Activated CD4-positive, CD25-positive, alpha-beta regulatory T cell treated with anti-CD3 and anti-CD28 coated beads, Interleukin-2, amount 50 U/mL, for 16 hours (primary cell): ENCODE results near the gene SRGAP1.
"Not testable (repeated sequence)": the region's sequence is repeated elsewhere in the genome, so short reads cannot be mapped to it uniquely, and the experiment has no call there.

ENCODE experiments used
- DNase-seq: peaks from one replicate; pipeline ENCODE4 v3.0.0-alpha.2; 2020; ENCODE audit warnings: low read depth, low spot score

The SRGAP1 gene

GRCh38 chr12:64085154-64085553 lies 240.7 kb downstream of the SRGAP1 start:
- DNase-seq: no peak

DNA sequence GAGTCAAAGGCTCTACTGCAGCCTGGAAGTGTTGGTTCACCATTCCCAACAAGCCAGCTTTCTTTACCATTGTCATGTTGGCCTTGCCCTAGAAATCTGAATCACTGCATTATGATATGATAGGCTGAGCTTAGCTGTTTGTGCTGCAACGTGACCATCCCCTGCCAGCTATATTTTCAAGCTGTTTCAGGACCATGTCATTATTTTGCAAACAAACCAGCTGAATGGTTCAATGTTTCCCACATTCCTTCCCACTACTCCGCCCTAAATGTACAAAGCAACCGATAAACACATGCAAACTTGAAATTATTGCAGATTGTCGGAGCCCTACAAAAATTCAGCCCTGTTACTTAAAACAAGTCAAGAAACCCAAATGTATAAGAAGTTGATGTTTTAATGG lies 241.5 kb downstream of the SRGAP1 start:
- DNase-seq: no peak

DNA sequence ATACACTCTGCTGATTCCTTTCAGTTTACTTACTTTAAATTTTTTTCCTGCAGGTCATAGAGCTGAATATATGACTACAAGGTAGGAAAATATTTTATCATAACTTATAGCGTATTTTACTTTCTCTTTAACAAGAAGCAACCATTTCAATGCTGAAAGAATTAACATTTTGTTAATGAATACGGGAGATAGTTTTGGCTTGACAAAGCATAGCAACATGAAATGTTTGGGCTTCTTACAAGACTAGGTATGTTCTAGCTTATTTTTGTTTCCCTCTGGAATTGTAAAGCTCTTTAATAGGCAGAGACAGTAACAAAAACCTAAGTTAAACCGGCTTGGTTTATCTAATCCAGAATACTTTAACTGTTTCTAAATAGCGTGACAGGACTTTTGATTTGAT lies 242.4 kb downstream of the SRGAP1 start:
- DNase-seq: no peak

GRCh38 chr12:64087761-64088160 lies 243.3 kb downstream of the SRGAP1 start:
- DNase-seq: no peak

GRCh38 chr12:64088431-64089349 lies 244.2 kb downstream of the SRGAP1 start:
- no peak for DNase-seq

GRCh38 chr12:64090047-64090446 lies 245.5 kb downstream of the SRGAP1 start:
- no peak for DNase-seq

GRCh38 chr12:64091186-64091585 lies 246.7 kb downstream of the SRGAP1 start:
- DNase-seq: no peak

DNA sequence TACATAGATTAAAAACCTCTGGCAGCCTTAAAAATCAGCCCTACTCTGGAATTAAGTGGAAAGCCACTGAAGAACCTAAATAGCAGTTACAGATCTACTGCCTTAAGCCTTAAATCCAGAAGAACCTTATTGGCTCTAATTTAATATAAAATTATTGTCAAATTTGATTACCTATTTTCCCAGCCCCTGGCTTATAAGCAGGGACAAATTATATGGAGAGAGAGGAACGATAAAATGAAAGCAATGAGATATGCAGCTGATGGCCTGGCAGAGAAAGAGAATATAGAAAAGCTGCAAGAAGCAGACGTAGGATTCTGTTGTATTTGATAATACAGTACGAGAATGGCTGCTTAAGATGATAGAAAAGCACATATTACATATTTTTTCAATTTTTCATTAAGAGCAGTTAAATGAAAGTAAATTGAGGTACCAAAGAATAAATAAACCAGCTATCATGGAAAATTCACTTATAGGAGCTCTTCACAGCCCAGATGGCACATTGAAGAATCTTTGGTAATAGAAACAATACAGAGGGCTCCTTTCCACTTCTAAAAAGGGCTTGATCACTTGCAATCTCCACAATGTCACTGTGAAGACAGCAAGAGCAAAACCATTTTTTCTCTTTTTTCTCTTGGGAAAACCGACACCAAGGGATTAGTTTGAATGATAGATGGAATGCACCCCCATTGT lies 248.2 kb downstream of the SRGAP1 start:
- no peak for DNase-seq

DNA sequence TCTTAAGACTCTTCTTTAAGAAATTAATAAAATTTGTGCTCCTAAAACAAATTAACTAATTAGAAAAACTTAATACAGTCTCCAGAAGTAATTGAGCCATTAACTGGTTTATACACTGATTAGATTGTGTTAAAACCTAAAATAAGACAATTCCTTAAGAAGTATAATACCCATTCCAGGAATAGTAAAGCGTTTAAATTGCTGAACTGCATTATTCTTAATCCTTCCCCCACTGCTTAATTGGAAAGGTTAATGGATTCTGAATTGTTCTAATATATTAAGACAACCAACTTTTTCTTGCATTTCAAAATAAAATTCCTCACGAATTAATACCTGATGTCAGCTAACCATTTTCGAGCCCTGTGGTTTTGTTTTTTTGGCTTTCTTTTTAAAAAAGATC lies 249.2 kb downstream of the SRGAP1 start:
- DNase-seq: no peak

DNA sequence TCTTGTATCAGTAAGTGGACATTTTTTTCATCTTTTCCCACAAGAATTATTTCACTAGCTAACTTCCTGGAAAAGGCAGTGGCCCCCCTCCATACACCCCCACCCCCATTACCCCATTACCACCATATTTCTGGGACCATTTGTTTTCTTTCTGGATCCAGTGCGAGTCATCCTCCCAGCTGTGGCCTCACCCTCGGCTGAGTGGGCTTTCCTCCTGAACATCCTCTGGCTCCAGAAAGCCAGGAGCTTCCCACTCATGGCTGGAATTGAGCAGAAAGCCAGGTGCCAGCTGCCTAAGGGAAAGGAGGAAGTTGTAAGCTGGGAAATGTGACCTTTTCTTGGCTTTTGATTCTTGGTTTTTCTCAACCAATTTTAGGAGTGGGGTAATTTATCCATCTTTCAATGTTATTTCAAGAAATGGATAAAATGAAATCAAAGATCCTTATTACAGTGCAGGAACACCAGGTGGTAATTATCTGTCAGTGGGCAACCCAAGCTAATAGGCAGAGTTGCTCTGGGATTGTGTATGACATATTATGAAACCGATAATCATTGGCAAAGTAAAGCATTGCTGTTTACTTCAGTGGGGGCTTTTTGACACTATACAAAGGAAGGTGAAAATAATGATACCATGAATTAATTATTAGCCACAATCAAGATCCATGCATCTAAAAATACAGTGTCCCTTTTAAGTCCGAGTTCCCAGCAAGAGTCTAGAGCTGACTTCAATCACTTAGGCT lies 253.0 kb downstream of the SRGAP1 start:
- no peak for DNase-seq

- DNase-seq: no peak
These were observed 254.3 kb downstream of the SRGAP1 start for GRCh38 chr12:64098709-64099354.

DNA sequence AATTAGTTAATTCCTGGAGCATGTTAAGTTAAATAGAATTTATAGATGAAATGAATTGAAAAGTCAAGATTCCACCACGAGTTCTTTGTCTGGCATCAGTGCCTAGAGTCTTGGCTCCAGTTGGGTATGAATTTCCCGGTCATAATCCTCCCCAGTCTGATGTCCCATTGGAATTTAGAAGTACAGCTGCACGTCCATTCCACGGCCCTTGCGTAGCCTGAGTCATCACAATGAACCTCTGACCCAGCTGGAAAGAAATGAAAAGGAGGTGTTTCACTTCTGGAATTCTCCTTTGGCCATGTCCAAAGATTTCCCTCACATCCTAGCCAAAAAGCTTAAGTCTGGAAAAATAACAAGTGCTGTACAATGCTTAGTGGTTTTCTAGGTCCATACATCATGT lies 254.9 kb downstream of the SRGAP1 start:
- DNase-seq: no peak

GRCh38 chr12:64102339-64102738 lies 257.8 kb downstream of the SRGAP1 start:
- no peak for DNase-seq

GRCh38 chr12:64103825-64104740 lies 259.6 kb downstream of the SRGAP1 start:
- DNase-seq: no peak

- no peak for DNase-seq
These were observed 260.5 kb downstream of the SRGAP1 start for GRCh38 chr12:64105026-64105425.

- no peak for DNase-seq
These were observed 263.3 kb downstream of the SRGAP1 start for GRCh38 chr12:64107776-64108175.

DNA sequence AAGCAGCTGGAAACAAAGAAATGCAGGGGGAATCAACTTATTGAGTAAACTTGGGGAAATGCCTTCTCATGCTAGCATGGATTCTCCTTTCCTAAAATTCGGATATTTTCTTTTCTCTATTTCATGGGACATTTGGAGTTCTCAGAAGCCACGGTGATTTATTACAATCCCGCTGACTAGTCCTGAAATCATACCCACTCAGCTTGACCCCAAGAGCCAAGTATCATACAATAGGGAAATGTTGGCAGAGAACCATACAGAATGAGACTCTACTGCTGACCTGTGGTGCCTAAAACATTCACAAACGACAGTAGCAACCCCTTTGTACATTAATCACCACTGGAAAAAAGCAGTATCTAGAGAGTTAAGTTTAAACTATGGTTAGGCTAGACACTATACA lies 265.2 kb downstream of the SRGAP1 start:
- no peak for DNase-seq

DNA sequence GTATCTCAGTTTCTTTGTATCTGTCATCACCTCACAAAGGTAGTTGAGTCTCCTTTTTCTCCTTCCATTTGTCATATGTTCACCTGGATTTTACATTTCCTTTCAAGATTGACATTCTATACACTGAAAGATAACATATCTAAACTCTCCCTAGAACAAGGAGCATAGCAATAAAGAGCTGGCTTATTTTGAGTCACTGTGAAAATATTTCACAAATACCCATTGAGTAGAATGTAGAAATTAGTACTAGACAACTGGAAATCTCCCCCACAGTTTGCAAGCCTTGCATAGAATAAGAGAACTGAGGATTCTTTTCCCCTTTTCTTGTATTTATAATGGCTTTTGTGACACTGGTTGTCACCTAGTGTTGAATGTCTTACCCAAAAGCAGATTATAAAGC lies 266.4 kb downstream of the SRGAP1 start:
- no peak for DNase-seq

DNA sequence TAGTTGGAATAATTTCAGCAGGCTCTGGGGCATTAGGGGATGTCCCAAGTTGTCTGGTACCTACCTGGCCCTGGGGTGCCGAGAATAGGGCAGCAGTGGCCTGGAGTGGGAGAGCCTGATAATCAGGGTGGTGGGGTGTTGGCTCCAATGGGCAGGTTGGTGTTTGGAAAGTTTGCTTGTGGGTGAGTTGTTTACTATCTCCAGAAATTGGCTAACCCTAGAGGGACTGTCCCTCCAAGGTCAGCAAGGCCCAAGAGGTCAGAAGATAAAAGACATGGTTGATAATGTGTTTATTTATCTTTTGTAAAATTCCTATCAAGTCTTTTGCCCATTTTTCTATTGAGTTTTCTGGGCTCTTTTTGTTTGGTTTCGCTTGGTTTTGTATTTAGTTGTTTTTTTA lies 272.5 kb downstream of the SRGAP1 start:
- DNase-seq: no peak

DNA sequence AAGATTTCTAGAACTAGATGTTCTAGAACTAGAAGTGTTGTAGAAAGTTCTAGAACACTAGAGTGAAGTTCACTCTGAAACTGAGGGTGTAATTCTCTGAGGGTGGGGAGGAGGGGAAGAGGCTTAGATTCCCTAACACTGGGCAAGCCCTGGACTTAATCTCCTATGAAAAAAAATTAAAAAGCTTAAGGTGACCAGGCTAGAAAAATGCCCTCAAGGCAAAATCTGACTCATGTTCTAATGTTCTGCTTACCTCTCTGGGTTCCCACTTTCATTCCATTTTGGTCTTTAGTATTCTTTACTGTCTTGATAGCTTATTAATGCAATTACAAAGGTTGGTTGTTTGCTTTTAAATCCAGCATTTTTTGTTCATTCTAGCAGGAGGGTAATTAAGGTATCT lies 276.1 kb downstream of the SRGAP1 start:
- DNase-seq: no peak

DNA sequence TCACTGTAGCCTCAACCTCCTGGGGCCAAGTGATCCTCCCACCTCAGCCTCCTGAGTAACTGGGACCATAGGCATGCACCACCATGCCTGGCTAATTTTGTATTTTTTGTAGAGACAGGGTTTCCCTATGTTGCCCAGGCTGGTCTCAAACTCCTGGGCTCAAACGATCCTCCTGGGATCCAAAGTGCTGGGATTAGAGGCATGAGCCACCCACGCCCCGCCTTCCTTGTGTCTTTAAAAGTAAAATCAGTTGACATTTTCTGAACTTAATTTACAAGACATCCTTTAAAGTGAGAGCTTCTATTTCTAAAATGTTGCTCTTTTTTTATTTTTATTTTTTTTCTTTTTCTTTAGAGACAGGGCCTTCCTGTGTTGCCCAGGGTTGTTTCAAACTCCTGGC lies 276.6 kb downstream of the SRGAP1 start:
- DNase-seq: not testable (repeated sequence)
